NCI-H345 treated with DMSO at 0.1 percent for 48 hours (cell line): Measurements from ENCODE around the gene SNX27.
"Not testable (repeated sequence)": the region's sequence is repeated elsewhere in the genome, so short reads cannot be mapped to it uniquely, and the experiment has no call there.

Experiments
- DNase-seq: peaks from one replicate; lab custom pipeline; 2025; ENCODE audit not compliant: unreplicated experiment; lab: John Stamatoyannopoulos, UW

The SNX27 gene

DNA sequence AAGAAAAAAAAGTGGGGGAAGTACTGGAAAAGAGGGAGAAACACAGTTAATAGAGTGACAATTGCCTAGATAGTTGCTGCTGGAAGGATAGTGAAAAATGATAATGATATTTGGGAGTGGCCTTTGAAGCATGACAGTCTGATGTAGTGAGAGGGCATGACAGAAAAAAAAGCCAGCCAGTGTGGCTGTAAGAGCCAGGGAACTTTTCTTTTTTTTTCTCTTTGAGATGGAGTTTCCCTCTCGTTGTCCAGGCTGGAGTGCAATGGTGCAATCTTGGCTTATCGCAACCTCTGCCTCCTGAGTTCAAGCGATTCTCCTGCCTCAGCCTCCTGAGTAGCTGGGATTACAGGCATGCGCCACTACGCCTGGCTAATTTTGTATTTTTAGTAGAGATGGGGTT lies 9.3 kb upstream of the SNX27 start:
- DNase-seq: not testable (repeated sequence)

DNA sequence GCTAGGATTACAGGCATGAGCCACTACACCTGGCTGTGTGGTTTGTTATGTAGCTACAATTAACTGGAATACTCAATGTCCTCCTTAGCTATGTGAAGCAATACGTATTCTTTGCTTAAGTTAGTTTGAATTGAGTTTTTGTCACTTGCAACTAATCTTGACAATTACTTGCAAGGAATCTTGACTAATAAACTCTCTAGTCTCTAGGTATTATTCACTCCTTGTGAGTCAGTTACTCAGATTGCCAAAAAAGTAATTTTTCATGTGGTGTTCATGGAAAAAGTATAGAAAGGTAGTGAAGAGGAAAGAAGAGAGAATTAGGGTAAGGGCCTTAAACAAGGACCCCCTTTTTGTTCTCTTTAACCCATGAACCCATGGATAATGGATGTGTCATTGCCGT lies 7.6 kb upstream of the SNX27 start:
- DNase-seq: no peak

DNA sequence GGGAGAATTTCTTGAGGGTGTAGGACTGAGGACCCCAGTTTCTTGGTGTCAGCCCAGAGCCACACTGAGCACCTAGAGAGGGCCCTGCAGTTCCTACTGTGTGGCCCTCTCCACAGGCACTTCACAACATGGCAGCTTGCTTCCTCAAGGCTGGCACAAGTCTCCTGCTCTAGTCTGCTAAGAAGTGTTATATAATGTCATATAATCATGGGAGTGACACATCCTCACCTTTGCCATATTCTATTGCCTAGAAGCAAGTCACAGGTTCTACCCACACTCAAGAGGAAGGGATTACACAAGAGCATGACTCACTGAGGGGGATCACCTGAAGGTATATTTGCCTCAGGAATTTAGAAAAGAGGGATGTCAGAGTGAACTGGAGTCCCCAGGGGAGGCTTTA lies 5.5 kb upstream of the SNX27 start:
- no peak for DNase-seq

- no peak for DNase-seq
Observed at GRCh38 chr1:151606857-151607256, 5.0 kb upstream of the SNX27 start.

DNA sequence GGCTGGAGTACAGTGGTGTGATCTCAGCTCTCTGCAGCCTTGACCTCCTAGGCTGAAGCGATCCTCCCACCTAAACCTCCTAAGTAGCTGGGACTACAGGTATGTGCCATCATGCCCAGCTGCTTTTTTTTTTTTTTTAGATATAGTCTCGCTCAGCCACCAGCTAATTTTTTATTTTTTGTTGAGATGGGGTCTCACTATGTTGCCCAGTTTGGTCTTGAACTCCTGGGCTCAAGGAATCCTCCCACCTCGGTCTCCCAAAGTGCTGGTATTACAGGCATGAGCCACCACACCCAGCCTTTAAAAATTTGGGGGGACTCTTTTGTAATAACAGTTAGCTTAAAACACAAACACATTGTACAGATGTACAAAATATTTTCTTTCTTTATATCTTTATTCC lies 1.7 kb upstream of the SNX27 start:
- DNase-seq: no peak

DNA sequence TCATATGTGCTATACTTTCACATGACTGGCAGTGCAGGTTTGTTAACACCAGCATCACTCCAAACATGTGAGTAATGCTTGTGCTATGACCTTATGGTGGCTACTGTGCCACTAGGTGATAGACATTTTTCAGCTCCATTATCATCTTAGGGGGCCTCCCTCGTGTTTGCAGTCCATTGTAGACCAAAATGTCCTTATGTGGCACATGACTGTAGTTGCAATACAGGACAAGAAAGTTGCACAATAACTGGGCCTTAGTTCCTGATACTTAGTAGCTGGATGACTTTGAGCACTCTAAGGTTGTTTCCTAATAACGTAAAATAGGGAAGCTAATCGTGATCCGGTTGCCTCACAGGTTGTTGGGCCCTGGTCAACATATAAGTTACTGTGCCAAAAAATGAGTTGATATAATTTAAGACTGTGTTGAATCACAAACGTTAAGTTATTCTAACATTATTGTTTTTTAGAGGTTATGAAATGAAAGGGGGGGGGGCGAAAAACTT lies 511 bp upstream of the SNX27 start:
- DNase-seq: no peak

DNA sequence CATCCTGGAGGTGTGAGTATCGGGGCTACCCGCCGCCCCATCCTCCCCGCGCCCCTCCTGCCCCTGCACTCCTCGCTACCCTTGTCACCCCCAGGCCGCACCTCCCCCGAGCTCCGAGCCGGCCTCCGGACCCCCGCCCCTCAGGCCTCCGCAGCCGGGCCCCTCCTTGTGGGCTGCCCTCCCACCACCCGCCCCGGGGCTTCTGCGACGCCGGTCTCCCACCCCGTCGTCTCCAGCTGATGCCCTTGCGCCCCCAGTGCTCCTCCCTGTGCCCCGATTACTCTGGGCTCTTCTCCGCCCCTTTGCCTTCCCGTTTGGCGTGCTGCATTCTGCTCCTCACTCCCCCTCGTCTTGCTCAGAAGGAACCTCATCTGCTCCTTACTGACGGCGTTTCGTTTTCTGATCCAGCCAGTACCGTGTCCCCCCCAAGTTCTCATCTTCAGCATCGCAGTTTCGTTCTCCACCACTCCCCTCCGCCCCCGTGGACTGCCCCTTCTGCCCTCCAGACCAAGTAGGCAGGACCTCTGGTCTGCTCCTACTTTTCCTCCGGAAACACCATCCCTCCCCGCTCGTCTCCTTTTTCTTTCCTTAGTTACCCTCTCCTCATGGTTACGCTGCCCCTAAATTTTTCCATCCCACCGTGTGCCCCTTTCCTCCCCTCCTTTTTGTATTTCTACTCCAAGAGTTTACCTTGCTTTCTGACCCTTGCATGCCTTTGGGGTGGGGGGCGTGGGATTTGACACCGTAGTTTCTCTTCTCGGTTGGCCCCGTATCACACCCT lies 841 bp downstream of the SNX27 start:
- peak; percentile 26 for DNase-seq

DNA sequence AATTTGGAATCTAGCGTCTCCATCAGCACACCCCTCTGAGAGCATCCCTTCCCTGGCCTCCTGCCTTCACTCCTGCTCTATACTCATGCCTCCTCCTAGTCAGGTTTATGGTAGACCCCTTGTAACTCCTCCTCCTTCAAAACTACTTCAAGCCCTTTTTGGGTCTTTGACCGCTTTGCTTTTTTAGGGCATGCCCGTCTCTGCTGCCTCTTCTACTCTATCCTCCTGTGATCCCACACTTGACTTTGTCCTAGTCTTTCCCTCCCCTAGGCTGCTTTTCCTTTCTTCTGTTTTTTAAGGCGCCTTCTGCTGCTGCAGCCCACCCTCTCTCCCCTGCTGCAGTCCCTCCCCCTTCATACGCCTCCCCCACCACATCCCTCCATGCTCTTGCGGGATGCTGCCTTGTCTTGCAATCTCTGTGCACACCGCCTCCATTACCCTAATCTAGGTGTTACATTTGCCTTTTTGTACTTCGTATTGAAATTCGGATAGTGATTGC lies 1.5 kb downstream of the SNX27 start:
- DNase-seq: no peak

GRCh38 chr1:151615711-151616504 lies 4.1 kb downstream of the SNX27 start:
- DNase-seq: no peak

DNA sequence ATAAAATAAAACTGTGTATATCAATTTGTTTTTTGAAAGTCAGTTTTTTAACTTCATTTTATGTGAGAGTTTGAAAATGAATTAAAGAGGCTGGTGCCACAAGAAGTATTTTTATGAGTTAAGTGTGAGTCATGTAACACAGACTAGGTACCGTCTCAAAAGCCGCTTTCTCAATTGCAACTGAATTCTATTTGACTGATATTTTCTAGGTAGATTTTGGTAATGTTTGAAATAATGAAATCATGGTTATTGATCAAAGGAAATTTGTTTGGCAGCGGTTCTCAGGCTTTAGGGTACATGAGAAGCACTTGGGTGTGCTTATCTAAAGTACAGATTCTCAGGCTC lies 4.6 kb downstream of the SNX27 start:
- DNase-seq: no peak

- no peak for DNase-seq
Observed at GRCh38 chr1:151618003-151618402, 6.2 kb downstream of the SNX27 start.

- no peak for DNase-seq
Observed at GRCh38 chr1:151618470-151618869, 6.6 kb downstream of the SNX27 start.

DNA sequence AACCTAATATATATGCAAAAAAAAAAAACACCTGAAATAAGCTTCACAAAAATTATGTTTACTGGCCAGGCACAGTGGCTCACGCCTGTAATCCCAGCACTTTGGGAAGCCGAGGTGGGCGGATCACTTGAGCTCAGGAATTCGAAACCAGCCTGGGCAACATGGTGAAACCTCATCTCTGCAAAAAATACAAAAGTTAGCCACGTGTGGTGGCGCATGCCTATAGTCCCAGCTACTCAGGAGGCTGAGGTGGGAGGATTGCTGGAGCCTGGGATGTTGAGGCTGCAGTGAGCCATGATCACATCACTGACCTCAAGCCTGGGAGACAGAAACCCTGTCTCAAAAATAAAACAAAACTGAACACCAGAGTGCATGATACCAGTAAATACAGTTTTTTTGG lies 7.1 kb downstream of the SNX27 start:
- not testable (repeated sequence) for DNase-seq

DNA sequence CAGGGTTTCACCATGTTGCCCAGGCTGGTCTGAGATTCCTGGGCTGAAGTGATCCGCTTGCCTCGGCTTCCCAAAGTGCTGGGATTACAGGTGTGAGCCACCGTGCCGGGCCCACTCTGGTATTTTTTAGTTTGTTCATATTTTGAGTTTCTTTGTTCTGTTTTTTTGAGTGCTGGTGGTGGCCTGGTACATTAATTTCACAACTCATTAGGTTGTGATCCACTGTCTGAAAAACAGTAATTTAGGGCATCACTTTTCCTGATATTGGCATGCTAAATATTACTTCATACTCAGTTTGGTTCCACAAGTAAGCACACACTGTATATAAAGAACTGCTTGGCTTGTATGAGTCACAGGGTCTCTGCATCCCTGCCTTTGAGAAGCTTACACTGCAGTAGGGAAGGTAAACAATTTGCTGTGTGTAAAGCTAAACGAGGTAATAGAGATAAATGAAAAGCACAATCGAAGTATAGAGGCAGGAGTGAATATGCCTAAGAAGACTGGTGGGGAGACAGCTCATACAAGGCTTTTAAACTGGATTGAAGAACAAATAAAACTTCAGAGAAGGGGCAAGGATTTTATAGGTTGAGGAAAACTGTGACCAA lies 7.7 kb downstream of the SNX27 start:
- DNase-seq: peak; percentile 23

GRCh38 chr1:151620286-151620685 lies 8.4 kb downstream of the SNX27 start:
- no peak for DNase-seq

- DNase-seq: no peak
Observed at GRCh38 chr1:151621351-151621750, 9.5 kb downstream of the SNX27 start.

DNA sequence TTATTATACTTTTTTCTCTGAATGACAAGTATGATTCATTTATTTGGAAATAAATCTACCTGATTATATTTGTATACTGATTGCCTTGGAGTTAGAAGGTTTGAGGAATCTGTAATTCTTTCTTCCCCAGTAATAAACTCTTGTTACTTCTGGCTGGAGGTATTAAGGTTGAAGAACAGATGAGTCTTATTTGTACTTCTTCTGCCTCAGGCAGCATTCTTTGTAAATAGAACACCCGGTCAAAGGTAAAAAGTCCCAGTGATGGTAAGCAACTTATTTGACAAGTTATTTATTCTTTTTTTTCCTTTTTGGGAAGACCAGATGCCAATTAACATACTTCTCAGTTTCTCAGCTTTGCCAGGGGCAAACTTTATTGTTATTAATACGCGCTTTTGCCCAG lies 12.9 kb downstream of the SNX27 start:
- no peak for DNase-seq

GRCh38 chr1:151626740-151627334 lies 15.0 kb downstream of the SNX27 start:
- no peak for DNase-seq

- DNase-seq: no peak
Observed at GRCh38 chr1:151629278-151629677, 17.4 kb downstream of the SNX27 start.

DNA sequence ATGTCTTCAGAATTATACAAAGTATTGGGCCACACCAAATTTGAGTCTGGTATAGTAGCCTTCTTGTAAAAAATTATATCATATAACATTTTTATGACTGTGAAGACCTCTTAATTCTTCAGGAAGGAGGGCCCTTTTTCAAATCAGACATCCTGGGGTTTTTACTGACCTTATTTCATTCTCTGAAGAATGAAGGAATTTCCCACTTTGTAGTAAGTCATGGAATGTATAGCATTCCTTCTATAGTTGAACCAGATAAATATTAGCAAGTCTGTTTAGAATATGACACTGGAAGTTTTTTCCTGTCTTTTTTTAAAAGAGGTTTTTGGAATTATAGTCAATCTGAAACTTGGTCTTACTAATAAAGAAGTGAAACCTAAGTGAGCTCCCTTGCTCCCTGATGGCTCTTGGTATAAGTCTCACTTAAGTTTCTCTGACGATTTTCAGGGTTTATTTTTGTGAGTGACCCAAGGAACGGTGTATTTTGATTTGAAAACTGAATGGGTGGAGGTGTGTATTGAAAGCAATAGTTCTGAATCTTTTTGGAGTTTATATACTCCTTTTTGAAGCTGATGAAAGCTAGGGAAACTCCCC lies 23.7 kb downstream of the SNX27 start:
- no peak for DNase-seq
